Endodermal cell (in vitro differentiated cells): ENCODE results near the gene ATXN1. TPM values are rescaled to one million over a fixed set of nuclear protein-coding genes. Genes with fewer than 3 reads are reported as not detected.

Experiments
- DNase-seq: peaks from one replicate; pipeline ENCODE4 v3.0.0-alpha.2; 2017
- H3K27ac ChIP-seq: 2 replicates; pipeline ENCODE4 v1.5.1; 2013; ENCODE audit warnings: mild to moderate bottlenecking, low read depth, low read length, moderate library complexity
- H3K27me3 ChIP-seq: 2 replicates; pipeline ENCODE4 v1.6.1; 2013; ENCODE audit warnings: mild to moderate bottlenecking, low read length, moderate library complexity; ENCODE audit not compliant: insufficient read depth, control insufficient read depth, poor library complexity, severe bottlenecking
- H3K36me3 ChIP-seq: 2 replicates; pipeline ENCODE4 v1.7.0; 2013; ENCODE audit warnings: mild to moderate bottlenecking, low read length, moderate library complexity; ENCODE audit not compliant: control insufficient read depth, insufficient read depth
- H3K4me1 ChIP-seq: one replicate; pipeline ENCODE4 v1.7.0; 2013; ENCODE audit warnings: low read length; ENCODE audit not compliant: control insufficient read depth, insufficient read depth
- H3K4me3 ChIP-seq: 2 replicates; pipeline ENCODE4 v1.5.1; 2013; ENCODE audit warnings: mild to moderate bottlenecking, low read length, moderate library complexity
- H3K9ac ChIP-seq: 2 replicates; pipeline ENCODE4 v1.6.1; 2013; ENCODE audit warnings: mild to moderate bottlenecking, low read length, moderate library complexity; ENCODE audit not compliant: poor library complexity, severe bottlenecking; ENCODE audit errors: extremely low read depth
- H3K9me3 ChIP-seq: 2 replicates; pipeline ENCODE4 v1.6.1; 2013; ENCODE audit warnings: mild to moderate bottlenecking, low read length, moderate library complexity; ENCODE audit not compliant: control insufficient read depth
- H3K27ac Mint-ChIP-seq: 2 replicates; pipeline ENCODE4 v1.8.0; 2020; ENCODE audit warnings: mixed read lengths
- H3K27me3 Mint-ChIP-seq: 2 replicates; pipeline ENCODE4 v1.8.0; 2021; ENCODE audit warnings: mild to moderate bottlenecking, mixed read lengths; ENCODE audit not compliant: insufficient read depth
- H3K36me3 Mint-ChIP-seq: 2 replicates; pipeline ENCODE4 v1.8.0; 2020; ENCODE audit warnings: low read depth, mixed read lengths
- H3K4me1 Mint-ChIP-seq: 2 replicates; pipeline ENCODE4 v1.8.0; 2020; ENCODE audit warnings: mixed read lengths
- H3K4me3 Mint-ChIP-seq: 2 replicates; pipeline ENCODE4 v1.8.0; 2020; ENCODE audit warnings: mild to moderate bottlenecking, moderate library complexity, mixed read lengths
- H3K9me3 Mint-ChIP-seq: 2 replicates; pipeline ENCODE4 v1.8.0; 2020; ENCODE audit warnings: mild to moderate bottlenecking, mixed read lengths
- WGBS, 2 experiments: methylation state at CpG; one replicate each; pipeline versions ENCODE4 v1.1.5 to v1.1.7; 2013; ENCODE audit warnings: missing lambda C conversion rate in 2 of 2, mixed read lengths in 1 of 2; ENCODE audit not compliant: insufficient coverage in 1 of 2, insufficient read length in 1 of 2; 5-methylcytosine and 5-hydroxymethylcytosine counted together
- total RNA-seq, 2 donors: library from RNA; stranded (reverse); fragmentation: NEBNext Ultra II Directional in 1 of 2; extraction: Animal tissue kit (Norgen Biotek cat#: 25700) in 1 of 2; gene quantifications; 2 replicates in 1 of 2; 3 replicates in 1 of 2; pipeline ENCODE4 v1.2.1, GENCODE V29; 2021
- TF ChIP-seq, protein P1 (sequence below): fragments of 200-600 bp; sonication (generic); conservative IDR thresholded peaks from 2 replicates; pipeline ENCODE4 v1.5.0; 2021; ENCODE audit warnings: antibody characterized with exemption, mild to moderate bottlenecking

Gene ATXN1
- total RNA-seq, 2 donors from 2014 or later, result 10.4 to 15.9 TPM

GRCh38 chr6:16570221-16570553, 191.1 kb downstream of the ATXN1 start:
- 94 to 100% methylated on average over 1 of the region's 1 CpG for WGBS, 2 experiments
- H3K4me1 Mint-ChIP-seq, result no peaks in the 10 kb centered on the region
- H3K27ac ChIP-seq, result no peak overlapping the region

DNA sequence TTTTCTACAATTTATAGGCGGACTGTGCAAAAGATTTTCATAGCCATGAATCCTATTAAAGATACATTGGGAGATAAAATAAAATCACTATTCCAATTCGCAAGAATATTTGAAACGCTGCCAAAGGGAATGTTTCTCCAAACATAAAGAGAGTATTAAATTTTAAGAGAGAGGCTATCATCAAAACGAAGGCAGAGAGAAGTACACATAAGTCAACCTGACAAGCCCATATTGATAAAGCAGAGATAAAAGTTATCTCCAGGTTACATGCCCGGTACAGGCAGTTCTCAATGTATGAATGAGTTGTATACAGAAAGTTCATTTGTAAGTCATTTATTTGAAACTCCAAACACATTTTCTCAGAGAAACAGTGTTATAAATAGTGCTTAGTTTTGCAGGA, 193.1 kb downstream of the ATXN1 start:
- Histone ChIP-seq H3K9me3 (no peaks in the 10 kb centered on the region), H3K4me1 (no peaks in the 10 kb centered on the region), H3K27me3 (no peaks in the 10 kb centered on the region), H3K4me3 (no peak overlapping the region), H3K36me3 (no peaks in the 10 kb centered on the region), H3K9ac (no peak overlapping the region), H3K27ac (no peak overlapping the region)
- H3K36me3 Mint-ChIP-seq, result no peaks in the 10 kb centered on the region
- H3K9me3 Mint-ChIP-seq, result no peaks in the 10 kb centered on the region
- H3K27me3 Mint-ChIP-seq, result no peaks in the 10 kb centered on the region
- TF ChIP-seq, protein P1, sequence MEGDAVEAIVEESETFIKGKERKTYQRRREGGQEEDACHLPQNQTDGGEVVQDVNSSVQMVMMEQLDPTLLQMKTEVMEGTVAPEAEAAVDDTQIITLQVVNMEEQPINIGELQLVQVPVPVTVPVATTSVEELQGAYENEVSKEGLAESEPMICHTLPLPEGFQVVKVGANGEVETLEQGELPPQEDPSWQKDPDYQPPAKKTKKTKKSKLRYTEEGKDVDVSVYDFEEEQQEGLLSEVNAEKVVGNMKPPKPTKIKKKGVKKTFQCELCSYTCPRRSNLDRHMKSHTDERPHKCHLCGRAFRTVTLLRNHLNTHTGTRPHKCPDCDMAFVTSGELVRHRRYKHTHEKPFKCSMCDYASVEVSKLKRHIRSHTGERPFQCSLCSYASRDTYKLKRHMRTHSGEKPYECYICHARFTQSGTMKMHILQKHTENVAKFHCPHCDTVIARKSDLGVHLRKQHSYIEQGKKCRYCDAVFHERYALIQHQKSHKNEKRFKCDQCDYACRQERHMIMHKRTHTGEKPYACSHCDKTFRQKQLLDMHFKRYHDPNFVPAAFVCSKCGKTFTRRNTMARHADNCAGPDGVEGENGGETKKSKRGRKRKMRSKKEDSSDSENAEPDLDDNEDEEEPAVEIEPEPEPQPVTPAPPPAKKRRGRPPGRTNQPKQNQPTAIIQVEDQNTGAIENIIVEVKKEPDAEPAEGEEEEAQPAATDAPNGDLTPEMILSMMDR, result no peak
- WGBS, 2 experiments, result 89 to 94% methylated on average over 3 to 5 of the region's 5 CpGs
- no peak overlapping the region for H3K4me3 Mint-ChIP-seq
- no peak overlapping the region for H3K27ac Mint-ChIP-seq
- H3K4me1 Mint-ChIP-seq, result no peaks in the 10 kb centered on the region
- DNase-seq, result no peak

More at GRCh38 chr6:16570221-16570553, 191.1 kb downstream of the ATXN1 start:
- H3K4me3 Mint-ChIP-seq, result no peak overlapping the region
- Histone ChIP-seq H3K27me3 (no peaks in the 10 kb centered on the region), H3K4me3 (no peak overlapping the region), H3K9me3 (no peaks in the 10 kb centered on the region), H3K36me3 (no peaks in the 10 kb centered on the region), H3K9ac (no peak overlapping the region), H3K4me1 (no peaks in the 10 kb centered on the region)
- H3K27me3 Mint-ChIP-seq, result no peaks in the 10 kb centered on the region
- no peaks in the 10 kb centered on the region for H3K9me3 Mint-ChIP-seq
- no peaks in the 10 kb centered on the region for H3K36me3 Mint-ChIP-seq
- no peak overlapping the region for H3K27ac Mint-ChIP-seq
- TF ChIP-seq, protein P1, result no peak
- DNase-seq, result no peak

- Mint-ChIP-seq H3K4me1 (no peaks in the 10 kb centered on the region), H3K4me3 (no peak overlapping the region), H3K27ac (no peak overlapping the region), H3K9me3 (no peaks in the 10 kb centered on the region), H3K27me3 (no peaks in the 10 kb centered on the region), H3K36me3 (no peaks in the 10 kb centered on the region)
- H3K9ac ChIP-seq, result no peak overlapping the region
- no peak for DNase-seq
- 93% methylated on average over 1 of the region's 1 CpG; no CpG with 5 or more reads in 1 of the 2 experiments for WGBS, 2 experiments
- H3K27me3 ChIP-seq, result no peaks in the 10 kb centered on the region
- no peak overlapping the region for H3K4me3 ChIP-seq
- no peaks in the 10 kb centered on the region for H3K9me3 ChIP-seq
- H3K27ac ChIP-seq, result no peak overlapping the region
- TF ChIP-seq, protein P1, result no peak
- H3K36me3 ChIP-seq, result no peaks in the 10 kb centered on the region
- H3K4me1 ChIP-seq, result no peaks in the 10 kb centered on the region
Measured at GRCh38 chr6:16567071-16567470, 194.2 kb downstream of the ATXN1 start.
